GM21360 (cell line): ENCODE results near the gene TUBE1.
"Not testable (repeated sequence)": the region's sequence is repeated elsewhere in the genome, so short reads cannot be mapped to it uniquely, and the experiment has no call there.

Source experiments
- ATAC-seq: cut with Tn5 transposase; IDR thresholded peaks from one replicate; pipeline ENCODE4 v1.9.1; 2021; ENCODE audit warnings: mild to moderate bottlenecking, moderate library complexity; ENCODE audit not compliant: unreplicated experiment

Gene TUBE1

GRCh38 chr6:112065426-112065986, 21.8 kb downstream of the TUBE1 start:
- ATAC-seq = no peak

GRCh38 chr6:112062966-112063365, 24.3 kb downstream of the TUBE1 start:
- no peak for ATAC-seq

- no peak for ATAC-seq
Measured at GRCh38 chr6:112061605-112062004, 25.7 kb downstream of the TUBE1 start.

- ATAC-seq = no peak
Measured at GRCh38 chr6:112058243-112059032, 28.8 kb downstream of the TUBE1 start.

- no peak for ATAC-seq
Measured at GRCh38 chr6:112054555-112055190, 32.6 kb downstream of the TUBE1 start.

- no peak for ATAC-seq
Measured at GRCh38 chr6:112054001-112054400, 33.3 kb downstream of the TUBE1 start, which contains the start of gene CCN6. CCN6 (plus strand) TSS chr6:112054104; CDS start chr6:112054358, 254 bp downstream.

- ATAC-seq = not testable (repeated sequence)
Measured at GRCh38 chr6:112051251-112051740, 36.0 kb downstream of the TUBE1 start.

- no peak for ATAC-seq
Measured at GRCh38 chr6:112050429-112050828, 36.9 kb downstream of the TUBE1 start.

GRCh38 chr6:112049996-112050395, 37.3 kb downstream of the TUBE1 start:
- no peak for ATAC-seq

GRCh38 chr6:112049026-112049799, 38.1 kb downstream of the TUBE1 start:
- ATAC-seq = no peak

GRCh38 chr6:112047523-112047922, 39.8 kb downstream of the TUBE1 start:
- ATAC-seq = not testable (repeated sequence)

- ATAC-seq = no peak
Measured at GRCh38 chr6:112044856-112045255, 42.4 kb downstream of the TUBE1 start.

GRCh38 chr6:112044196-112044595, 43.1 kb downstream of the TUBE1 start:
- no peak for ATAC-seq

- ATAC-seq = peak; percentile 93
Measured at GRCh38 chr6:112043032-112044007, 44.0 kb downstream of the TUBE1 start.

GRCh38 chr6:112041535-112041934, 45.7 kb downstream of the TUBE1 start:
- ATAC-seq = no peak

- ATAC-seq = no peak
Measured at GRCh38 chr6:112040956-112041355, 46.3 kb downstream of the TUBE1 start.

- no peak for ATAC-seq
Measured at GRCh38 chr6:112039431-112039770, 47.9 kb downstream of the TUBE1 start.

- ATAC-seq = no peak
Measured at GRCh38 chr6:112038756-112039430, 48.4 kb downstream of the TUBE1 start.

- ATAC-seq = no peak
Measured at GRCh38 chr6:112038268-112038667, 49.0 kb downstream of the TUBE1 start.
